Measurements from ENCODE around the gene IGF1R.
A peak's percentile ranks its signal among the peaks of the same experiment; 100 is the strongest.

The IGF1R gene

DNA sequence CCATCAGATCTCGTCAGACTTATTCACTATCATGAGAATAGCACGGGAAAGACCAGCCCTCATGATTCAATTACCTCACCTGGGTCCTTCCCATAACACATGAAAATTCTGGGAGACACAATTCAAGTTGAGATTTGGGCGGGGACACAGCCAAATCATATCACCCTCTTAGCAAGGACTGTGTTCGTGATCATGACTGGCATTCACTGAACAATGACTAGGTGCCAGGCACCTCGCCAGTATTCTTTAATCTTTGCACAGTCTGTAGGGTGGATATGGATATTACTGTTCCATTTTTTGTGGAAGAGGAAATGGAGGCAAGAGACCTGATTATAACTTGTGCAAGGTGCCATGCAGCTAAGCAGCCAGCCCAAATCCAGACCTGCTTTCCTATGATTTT lies 77.5 kb downstream of the IGF1R start:
- no peak for DNase-seq (ENCODE audit: low spot score)

GRCh38 chr15:98727115-98728040 lies 79.0 kb downstream of the IGF1R start:
- DNase-seq (ENCODE audit: low spot score), result peak; percentile 98

DNA sequence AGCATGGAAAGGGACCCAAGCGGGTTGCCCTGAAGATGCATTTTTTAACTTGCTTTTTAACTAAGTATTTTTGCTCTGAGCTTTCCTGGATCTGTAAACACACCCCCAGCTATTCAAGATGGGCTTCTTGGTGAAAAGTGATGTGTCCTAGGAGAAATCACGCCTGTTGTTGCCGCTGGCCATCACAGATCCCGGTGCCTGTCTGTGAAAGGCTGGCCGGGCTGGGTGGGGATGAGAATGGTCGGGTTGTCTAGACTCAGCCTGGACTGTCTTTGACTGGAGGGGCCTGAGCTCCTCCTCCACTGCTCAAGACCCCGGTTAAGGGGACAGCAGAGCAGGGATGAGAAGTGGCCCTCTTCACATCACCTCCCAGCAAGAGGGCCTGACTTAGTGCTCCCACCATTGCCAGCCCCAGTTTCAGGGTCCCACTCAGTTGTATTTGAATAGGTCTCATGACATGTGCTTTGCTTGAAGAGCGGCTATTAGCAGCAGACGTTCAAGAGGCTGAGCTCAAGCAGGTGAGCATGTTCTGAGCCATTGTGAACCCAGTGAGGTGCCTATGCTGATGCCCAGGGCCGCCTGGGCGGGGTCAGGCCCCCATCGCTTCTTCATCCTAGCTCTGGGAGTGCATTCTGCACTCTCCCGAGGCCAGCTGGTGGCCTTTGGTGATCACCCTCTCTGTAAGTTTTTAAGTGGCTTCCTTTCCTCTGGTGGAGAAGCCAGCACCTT lies 79.9 kb downstream of the IGF1R start:
- DNase-seq (ENCODE audit: low spot score), result peak; percentile 28

DNA sequence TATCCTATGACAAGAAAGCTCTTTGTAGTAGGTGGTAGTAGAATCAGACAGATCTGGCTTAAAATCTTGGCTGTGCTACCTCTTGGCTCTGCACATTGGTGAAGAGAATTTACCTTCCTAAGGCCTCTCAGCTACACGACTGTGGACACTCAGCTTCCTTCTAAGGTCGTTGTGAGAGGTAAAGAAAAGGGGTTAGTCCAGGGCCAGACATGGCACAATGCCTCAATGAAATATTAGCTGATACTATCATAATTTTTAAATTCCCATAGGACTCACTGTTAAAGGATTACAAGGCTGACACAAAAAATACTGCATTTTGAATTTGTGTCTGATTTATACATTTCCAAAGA lies 80.4 kb downstream of the IGF1R start:
- no peak for DNase-seq (ENCODE audit: low spot score)

DNA sequence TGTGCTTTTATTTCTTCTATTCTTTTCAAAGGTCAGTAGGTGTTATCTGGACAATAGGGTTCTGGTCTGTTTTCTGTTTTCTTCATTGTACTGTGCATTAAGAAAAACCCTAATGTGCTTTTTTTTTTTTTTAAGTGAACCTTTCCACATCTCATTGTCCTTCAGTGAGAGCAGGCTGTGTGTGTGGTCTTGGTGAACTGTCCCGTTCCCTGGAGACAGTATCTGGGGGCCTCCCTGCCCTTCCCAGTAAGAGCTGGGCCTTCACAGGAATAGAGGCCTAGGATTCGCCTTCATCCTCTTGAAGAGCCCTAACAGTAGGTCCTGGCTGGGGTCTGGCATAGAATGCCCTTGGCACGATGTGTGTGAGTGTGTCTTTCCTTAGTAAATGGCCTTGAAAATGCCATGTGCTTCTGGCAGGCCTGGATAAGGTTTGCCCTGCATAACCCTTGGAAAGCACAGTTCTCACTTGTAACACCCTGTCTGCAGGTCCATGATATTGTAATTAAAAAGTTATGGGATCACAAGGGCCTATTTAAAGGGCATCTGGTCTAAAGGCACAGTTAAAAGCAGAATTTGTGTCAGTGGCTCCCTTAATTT lies 81.2 kb downstream of the IGF1R start:
- DNase-seq (ENCODE audit: low spot score), result no peak

GRCh38 chr15:98730860-98731711 lies 82.7 kb downstream of the IGF1R start:
- DNase-seq (ENCODE audit: low spot score), result no peak

DNA sequence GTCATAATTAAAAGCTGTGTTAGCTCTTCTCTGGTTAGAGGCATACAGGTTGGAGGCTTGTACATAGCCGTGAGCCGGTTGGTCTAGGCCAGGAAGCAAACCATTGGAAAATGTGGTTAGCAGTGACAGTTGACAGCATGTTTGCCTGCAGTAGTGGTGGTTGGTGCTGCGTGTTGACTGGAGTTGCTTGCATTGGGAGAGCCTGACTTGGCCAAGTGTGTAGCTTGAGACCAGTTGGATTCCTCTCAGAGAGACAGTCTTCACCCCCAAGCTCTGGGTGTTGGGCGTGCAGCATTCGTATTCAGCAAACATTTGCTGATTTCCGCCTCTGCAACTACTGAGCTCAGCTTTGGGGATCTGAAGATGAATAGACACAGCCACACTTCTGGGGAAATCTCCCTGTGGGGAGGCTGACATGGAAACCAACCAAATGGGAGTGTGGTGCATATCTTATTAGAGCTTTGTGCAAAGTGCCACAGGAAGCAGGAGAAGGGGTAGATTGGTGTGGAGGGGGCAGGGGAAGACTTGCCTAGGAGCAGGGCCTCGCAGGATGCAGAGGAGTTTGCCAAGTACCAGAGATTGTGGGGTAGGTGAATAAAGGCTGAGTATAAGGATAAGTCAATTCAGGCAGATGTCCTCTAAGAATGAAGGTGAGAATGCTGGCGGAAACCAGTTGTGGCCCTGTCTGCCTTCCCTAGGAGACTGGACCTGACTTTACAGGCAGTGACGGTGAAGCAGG lies 83.5 kb downstream of the IGF1R start:
- no peak for DNase-seq (ENCODE audit: low spot score)

DNA sequence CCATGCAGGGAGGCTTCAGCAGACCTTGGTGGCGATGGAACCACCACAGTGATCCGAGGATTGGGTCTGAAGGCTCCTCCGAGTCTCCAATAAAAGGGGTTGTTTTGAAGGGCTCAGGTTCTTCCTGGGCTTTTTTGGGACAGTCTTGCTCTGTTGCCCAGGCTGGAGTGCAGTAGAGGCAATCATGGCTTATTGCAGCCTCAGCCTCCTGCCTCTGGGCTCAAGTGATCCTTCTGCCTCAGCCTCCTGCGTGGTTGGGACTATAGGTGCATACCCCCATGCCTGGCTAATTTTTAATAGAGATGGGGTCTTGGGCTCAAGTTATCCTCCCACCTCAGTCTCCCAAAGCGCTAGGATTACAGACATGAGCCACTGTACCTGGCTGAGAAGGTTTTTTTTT lies 84.8 kb downstream of the IGF1R start:
- DNase-seq (ENCODE audit: low spot score), result no peak

DNA sequence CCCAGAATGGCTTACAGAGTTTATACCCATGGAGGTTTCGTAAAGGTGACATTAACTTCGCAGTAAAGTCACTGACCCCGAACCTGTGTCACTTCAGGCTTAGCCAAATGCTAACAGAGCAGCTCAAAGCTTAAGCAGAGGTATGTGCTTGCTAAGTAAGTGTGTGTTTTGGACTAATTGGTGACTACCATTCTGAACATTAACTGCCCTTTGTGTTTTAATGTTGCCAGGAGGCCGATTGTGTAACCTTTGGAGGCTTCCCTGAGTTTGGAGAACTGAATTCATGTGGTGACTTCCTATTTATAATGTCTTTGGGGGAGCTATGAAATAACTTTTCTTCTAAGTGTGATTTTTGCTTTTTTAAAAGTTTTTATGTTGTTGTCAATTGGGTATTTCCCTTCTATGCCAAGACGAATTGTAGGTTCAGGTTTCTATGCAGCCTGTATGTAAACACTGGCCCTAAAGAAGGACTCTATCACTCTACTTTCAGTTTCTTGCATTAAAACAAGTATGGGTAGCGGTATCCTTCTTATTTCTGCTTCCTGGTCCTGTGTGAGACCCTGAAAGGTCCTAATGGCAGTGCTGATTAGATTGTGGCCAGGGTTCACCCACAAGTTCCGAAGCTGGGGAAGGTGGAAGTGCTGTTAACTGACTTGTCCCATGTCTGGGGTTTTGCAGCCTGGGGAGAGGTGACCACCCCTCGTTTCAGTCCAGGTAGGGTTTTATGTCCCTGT lies 86.3 kb downstream of the IGF1R start:
- peak; percentile 31 for DNase-seq (ENCODE audit: low spot score)

DNA sequence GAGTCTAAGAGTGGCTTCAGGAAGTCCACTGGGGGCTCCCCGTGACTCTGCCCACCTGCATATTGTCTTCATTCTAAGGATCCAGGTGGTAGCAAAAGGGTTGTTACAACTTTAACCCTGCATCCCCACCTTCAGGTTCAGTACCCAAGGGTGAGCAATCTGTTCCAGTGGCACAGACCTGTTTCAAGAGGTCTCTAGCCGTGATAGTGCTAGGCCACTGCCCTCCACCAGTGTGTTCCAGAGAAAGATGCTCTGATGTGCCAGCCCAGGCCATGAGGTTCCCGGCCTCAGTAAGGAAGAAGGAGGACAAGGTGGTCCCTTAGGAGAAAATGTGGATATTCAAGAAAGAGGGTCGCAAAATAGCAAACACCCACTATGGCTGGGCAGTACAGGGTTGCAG lies 87.0 kb downstream of the IGF1R start:
- DNase-seq (ENCODE audit: low spot score), result no peak

DNA sequence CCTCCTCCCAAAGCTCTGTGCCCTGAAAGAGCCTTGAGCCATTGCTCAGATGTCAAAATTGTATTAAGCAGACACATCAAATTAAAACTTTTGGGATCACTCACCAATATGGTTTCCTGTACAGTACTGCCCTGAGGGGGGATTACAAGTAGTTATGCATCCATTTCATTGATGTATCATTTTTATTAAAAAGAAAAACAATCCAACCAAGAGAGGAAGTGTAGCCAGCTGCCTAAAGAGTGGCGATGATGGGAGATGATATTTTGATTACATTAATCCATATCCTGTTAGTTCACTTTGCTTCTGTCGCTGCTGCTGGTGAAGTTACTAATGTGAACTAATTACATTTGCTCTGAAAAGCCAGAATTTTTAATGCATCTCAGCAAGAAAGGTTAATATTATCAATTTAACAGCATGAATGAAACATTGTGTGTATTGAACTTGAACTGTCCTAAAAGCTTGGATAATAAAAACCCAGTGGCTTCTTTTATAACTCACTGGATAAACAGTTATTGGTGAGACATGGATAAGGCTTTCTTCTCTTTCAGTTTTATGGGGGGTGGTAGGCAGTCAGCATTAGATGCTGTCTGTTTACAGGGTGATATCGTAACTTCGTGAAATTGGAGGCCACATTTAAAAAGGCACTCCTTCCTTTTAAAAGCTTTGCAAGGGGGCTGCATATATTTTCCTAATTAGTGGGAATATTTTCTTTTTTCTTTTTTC lies 87.7 kb downstream of the IGF1R start:
- DNase-seq (ENCODE audit: low spot score), result no peak

DNA sequence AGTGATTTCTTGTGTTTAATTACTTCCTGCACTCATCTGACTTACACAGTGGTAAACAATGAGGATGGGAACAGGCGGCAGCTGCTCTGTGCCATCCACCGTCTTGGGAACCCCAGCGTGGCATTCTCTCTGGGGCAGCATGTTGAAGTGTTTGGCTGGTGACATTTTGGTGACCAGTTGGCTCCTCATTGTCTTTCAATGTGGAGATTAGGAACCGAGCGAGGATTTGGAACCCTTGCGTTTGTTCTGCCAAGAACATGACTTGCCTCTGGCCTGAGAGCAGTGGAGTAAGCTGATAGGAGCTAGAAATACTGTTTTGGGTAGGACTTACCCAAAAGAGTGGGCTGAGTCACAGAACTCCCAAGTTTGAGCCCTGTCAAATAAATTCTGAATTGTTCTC lies 88.8 kb downstream of the IGF1R start:
- no peak for DNase-seq (ENCODE audit: low spot score)

- no peak for DNase-seq (ENCODE audit: low spot score)
Measured at GRCh38 chr15:98737721-98738120, 89.4 kb downstream of the IGF1R start.

GRCh38 chr15:98738689-98739401 lies 90.5 kb downstream of the IGF1R start:
- no peak for DNase-seq (ENCODE audit: low spot score)

GRCh38 chr15:98740295-98740694 lies 92.0 kb downstream of the IGF1R start:
- no peak for DNase-seq (ENCODE audit: low spot score)

DNA sequence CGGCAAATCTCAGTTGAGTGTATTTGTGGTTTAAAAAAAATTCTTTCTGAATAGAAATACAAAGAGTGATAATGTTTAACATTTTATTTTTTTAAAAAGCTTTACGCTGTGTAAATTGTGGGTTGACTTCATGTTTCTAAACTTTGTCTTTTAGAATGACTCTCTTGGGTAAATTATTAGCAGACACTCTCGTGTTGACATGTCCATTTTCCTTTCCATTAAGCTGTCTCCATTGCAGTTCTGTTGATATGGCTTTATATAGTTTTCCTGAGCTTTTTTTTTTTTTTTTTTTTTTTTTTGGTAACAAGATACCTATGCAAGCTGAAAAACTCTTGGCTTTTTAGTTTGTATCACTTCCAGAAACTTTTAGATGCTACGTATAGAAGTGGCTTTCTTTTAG lies 92.6 kb downstream of the IGF1R start:
- DNase-seq (ENCODE audit: low spot score), result no peak

DNA sequence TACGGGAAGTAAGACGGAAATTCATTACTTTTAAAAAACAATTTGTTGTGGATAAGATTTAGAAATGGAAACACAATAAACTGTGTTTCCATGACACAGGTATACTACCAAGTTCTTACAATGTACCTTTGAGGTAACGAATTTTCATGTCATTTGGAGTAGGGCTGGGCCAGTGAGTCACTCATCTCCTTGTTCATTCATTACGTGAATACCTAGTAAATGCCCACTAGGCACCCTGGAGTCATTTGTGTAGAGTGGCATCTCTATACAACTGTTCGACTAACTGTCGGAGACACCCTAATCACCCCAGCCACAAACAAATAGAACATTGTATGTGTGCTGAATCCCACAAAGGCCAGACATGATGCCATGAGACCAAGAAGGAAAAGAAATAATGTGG lies 94.8 kb downstream of the IGF1R start:
- no peak for DNase-seq (ENCODE audit: low spot score)

DNA sequence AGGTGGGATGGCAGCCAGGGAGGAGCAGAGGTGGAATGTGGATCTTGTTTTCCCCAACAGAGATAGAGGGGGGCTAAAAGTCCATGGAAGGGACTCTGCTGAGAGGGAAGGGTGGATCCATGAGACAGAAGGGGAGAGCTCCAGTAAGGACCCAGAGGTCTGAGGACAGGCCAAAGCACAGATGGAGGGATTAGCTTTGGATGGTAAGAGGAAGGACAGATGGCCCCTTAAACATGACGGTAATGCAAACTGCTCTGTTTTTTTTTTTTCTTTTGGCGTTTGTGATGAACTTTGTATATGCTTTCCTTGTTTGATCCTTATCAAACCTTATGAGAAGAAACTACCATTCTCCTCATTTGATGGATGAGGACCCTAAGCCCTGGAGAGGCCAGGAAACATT lies 96.2 kb downstream of the IGF1R start:
- no peak for DNase-seq (ENCODE audit: low spot score)

DNA sequence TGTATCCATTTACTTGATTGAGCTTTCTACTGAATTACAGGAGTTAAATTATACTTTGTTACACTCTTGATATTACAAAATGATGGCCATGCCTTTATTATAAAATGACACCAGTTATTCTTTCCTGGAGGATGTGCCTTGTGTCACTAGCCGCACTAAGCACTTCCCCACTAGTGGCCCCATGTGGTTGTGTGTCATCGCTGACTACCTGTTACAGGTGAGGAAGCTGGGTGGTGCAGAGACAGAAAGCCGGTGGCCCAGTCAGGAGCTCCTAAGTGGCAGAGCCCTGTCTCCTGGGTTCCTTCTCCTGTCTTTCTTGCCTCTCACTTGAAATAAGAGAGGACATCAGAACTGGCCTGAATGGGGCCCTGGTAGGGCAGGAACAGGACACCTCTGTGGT lies 96.8 kb downstream of the IGF1R start:
- DNase-seq (ENCODE audit: low spot score), result no peak
